Esophagus muscularis mucosa (tissue), 4 donors: ENCODE data around the gene WDR5. TPM values are rescaled to one million over a fixed set of nuclear protein-coding genes. Genes with fewer than 3 reads are reported as not detected.

Experiments
- DNase-seq: peaks from one replicate; pipeline ENCODE4 v3.0.0-alpha.2; 2017; ENCODE audit errors: extremely low spot score
- H3K27ac ChIP-seq, 4 donors: fragments of 200-600 bp; sonication (generic); replicated peaks in 1 of 4; 1 replicate in 3 of 4; 2 replicates in 1 of 4; pipeline ENCODE4 v1.5.1; 2016 to 2019; ENCODE audit warnings: mild to moderate bottlenecking in 1 of 4
- H3K27me3 ChIP-seq, 4 donors: fragments of 200-600 bp; sonication (generic); one replicate each; pipeline versions ENCODE4 v1.5.1 to v1.6.0; 2016 to 2019
- H3K36me3 ChIP-seq, 4 donors: fragments of 200-600 bp; sonication (generic); one replicate each; pipeline ENCODE4 v1.5.1; 2016 to 2019
- H3K4me1 ChIP-seq, 4 donors: fragments of 200-600 bp; sonication (generic); one replicate each; pipeline ENCODE4 v1.5.1; 2016 to 2019
- H3K4me3 ChIP-seq, 4 donors: fragments of 200-600 bp; sonication (generic); 1 replicate in 2 of 4; 2 replicates in 2 of 4; pipeline ENCODE4 v1.5.1; 2016 to 2019; ENCODE audit warnings: mild to moderate bottlenecking in 4 of 4, moderate library complexity in 1 of 4
- H3K9me3 ChIP-seq, 4 donors: fragments of 200-600 bp; sonication (generic); 1 replicate in 3 of 4; 2 replicates in 1 of 4; pipeline ENCODE4 v1.5.1; 2016 to 2019
- CTCF ChIP-seq, 3 experiments: fragments of 200-600 bp in 2 of 3; fragments of 450-650 bp in 1 of 3; sonication (generic) in 2 of 3; IDR thresholded peaks; one replicate each; pipeline ENCODE4 v1.5.1; 2017 to 2019; ENCODE audit warnings: antibody characterized with exemption in 3 of 3, mild to moderate bottlenecking in 2 of 3, moderate library complexity in 1 of 3
- EP300 ChIP-seq: sonication (generic); formaldehyde crosslinking; IDR thresholded peaks from one replicate; pipeline ENCODE4 v1.6.1; 2017; ENCODE audit warnings: antibody characterized with exemption
- POLR2A ChIP-seq: fragments of 450-650 bp; IDR thresholded peaks from one replicate; pipeline ENCODE4 v1.6.1; 2017; ENCODE audit warnings: antibody characterized with exemption, moderate library complexity, mild to moderate bottlenecking, low read depth
- POLR2AphosphoS5 ChIP-seq, 2 donors: sonication (generic); formaldehyde crosslinking; IDR thresholded peaks; one replicate each; pipeline ENCODE4 v1.6.1; 2017; ENCODE audit warnings: antibody characterized with exemption in 2 of 2
- WGBS: methylation state at CpG from one replicate; pipeline ENCODE4 v1.1.5; 2018; 5-methylcytosine and 5-hydroxymethylcytosine counted together
- intact Hi-C: fragments of 100-400 bp; cut with DNase I; formaldehyde crosslinking; loops from one replicate; pipeline ENCODE4 v1.15.1; 2023
- total RNA-seq, 4 donors: library from RNA; depleted of rRNA; stranded (reverse); fragments of >200 nt; gene quantifications; one replicate each; pipeline versions ENCODE4 v1.1.0 to v1.2.1, GENCODE V29; 2016

Gene WDR5
- total RNA-seq, 4 donors from 2014 or later = 20.7 to 34.2 (median 24.6) TPM

GRCh38 chr9:134171316-134172197, 35.7 kb downstream of the WDR5 start:
- peak overlapping the region in 3 of 4 donors; percentile 16 to 34 (median 22) for H3K27ac ChIP-seq

DNA sequence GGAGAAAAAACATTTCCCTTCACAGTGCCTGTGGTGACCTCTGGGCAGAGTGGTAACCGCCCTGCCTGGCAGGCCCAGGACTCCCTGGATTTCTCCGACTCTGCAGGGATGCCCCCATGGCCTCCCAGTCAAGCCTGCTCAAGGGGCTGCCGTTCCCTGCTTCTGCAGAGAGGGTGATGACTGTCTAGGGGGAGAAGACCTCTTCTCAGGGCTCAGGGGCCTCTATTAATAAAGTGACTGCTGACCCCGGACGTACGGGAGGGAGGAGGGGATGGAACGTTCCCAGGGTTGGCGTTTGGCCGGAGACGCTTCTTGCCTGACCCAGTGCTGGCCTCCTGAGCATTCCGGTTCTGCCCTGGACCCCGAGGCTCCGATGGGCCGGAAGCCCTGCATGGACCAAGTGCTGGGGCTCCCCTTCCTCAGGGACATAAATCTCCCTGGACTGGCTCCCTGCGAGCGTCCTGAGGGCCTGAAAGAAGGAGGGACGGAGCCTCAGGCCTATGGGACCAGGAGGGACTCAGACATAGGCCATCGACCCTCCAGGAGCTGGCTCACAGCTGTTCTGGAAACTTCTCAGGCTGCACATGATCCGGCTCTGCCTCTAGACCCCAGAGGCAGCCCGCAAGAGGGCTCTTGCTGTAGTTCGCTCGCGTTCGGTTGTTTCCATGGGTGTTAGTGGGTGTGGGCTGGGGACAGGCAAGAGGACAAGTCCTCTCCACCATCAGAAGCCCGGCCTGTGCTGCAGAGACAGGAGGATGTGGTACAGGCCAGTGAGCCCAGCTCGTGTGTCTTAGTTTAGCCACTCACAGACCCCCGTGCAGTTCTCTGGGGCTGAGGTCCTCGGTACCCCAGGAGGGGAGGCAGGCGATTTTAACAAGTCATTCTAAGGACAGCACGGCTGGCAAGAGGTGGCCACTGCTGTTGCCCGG, 36.6 kb downstream of the WDR5 start:
- no peak for DNase-seq
- Histone ChIP-seq H3K9me3 (peaks cover 0 to 6% (median 2%) of the 10 kb centered on the region in 4 donors), H3K4me3 (no peak overlapping the region), H3K27ac (peak overlapping the region in 3 of 4 donors; percentile 0 to 36 (median 16)), H3K36me3 (no peaks in the 10 kb centered on the region), H3K4me1 (peaks cover 10 to 34% (median 30%) of the 10 kb centered on the region in 4 donors), H3K27me3 (peaks cover 0 to 43% (median 10%) of the 10 kb centered on the region in 4 donors)
- intact Hi-C loops = loop anchor here (10.0 kb wide), 1 partner anchor 572 kb away; no protein-coding TSS in a partner anchor
- WGBS = 86% methylated on average over 22 of the region's 31 CpGs
- no peak for TF ChIP-seq EP300
- no peak for TF ChIP-seq CTCF (IDR thresholded peaks at IDR 0.05)
- no peak for TF ChIP-seq POLR2AphosphoS5 (IDR thresholded peaks at IDR 0.05)
- TF ChIP-seq POLR2A = no peak

More at GRCh38 chr9:134171316-134172197, 35.7 kb downstream of the WDR5 start:
- Histone ChIP-seq H3K27me3 (peaks cover 0 to 41% (median 10%) of the 10 kb centered on the region in 4 donors), H3K9me3 (peaks cover 0 to 6% (median 2%) of the 10 kb centered on the region in 4 donors), H3K4me3 (no peak overlapping the region), H3K4me1 (peaks cover 10 to 34% (median 31%) of the 10 kb centered on the region in 4 donors), H3K36me3 (peaks cover 0 to 2% (median 0%) of the 10 kb centered on the region in 4 donors)
- no peak for DNase-seq
- WGBS = 73% methylated on average over 23 of the region's 23 CpGs
- TF ChIP-seq POLR2AphosphoS5 (IDR thresholded peaks at IDR 0.05) = no peak
- no peak for TF ChIP-seq EP300
- no peak for TF ChIP-seq POLR2A
- no peak for TF ChIP-seq CTCF (IDR thresholded peaks at IDR 0.05)
- intact Hi-C loops = loop anchor here (2.0 to 10.0 kb wide), 2 partner anchors 153 to 573 kb away; no protein-coding TSS in a partner anchor

- Histone ChIP-seq H3K27ac (peak overlapping the region in 1 of 4 donors; percentile 0), H3K36me3 (no peaks in the 10 kb centered on the region), H3K4me1 (peaks cover 11 to 36% (median 31%) of the 10 kb centered on the region in 4 donors), H3K4me3 (no peak overlapping the region), H3K27me3 (peaks cover 0 to 50% (median 10%) of the 10 kb centered on the region in 4 donors), H3K9me3 (peaks cover 0 to 6% (median 2%) of the 10 kb centered on the region in 4 donors)
- intact Hi-C loops = loop anchor here (10.0 kb wide), 1 partner anchor 571 kb away; no protein-coding TSS in a partner anchor
- no peak for DNase-seq
- TF ChIP-seq EP300 = no peak
- no peak for TF ChIP-seq POLR2AphosphoS5 (IDR thresholded peaks at IDR 0.05)
- no peak for TF ChIP-seq CTCF (IDR thresholded peaks at IDR 0.05)
- TF ChIP-seq POLR2A = no peak
- WGBS = 91% methylated on average over 39 of the region's 46 CpGs
These were observed 37.5 kb downstream of the WDR5 start for GRCh38 chr9:134173127-134174072.
